ENCODE measurements around the gene IHH. TPM values are rescaled to one million over a fixed set of nuclear protein-coding genes. Genes with fewer than 3 reads are reported as not detected.

IHH gene
- total RNA-seq, 6 experiments from 2014 or later = 0.42 to 3.9 (median 1.1) TPM

DNA sequence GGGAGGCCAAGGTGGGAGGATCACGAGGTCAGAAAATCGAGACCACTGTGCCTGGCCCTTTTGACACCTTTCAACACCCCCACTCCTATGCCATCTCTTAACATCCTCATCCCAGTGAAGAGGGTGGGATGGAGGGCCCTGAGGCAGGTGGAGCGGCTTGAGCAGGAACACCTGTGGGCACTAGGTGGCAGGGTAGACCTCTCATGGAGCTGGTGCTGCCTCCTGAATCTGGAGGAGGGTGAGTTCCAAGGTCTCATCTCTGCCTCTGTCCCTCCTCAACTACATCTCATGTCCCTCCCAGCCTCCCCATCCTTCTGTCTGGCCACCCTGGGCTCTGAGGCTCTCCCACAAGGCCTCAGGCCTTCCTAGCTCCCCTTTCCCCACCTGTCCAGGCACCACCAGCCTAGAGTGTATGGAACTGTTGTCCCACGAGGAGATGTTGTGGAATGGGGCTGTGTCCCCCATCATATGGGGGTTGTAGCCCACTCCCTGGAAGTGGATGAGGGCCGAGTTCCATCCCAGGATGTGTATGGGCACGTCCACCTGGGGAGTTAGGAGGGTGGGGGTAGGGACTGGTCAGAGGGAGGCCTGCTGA lies 50.5 kb downstream of the IHH start:
- ATAC-seq (peak; percentile 82 to 87 (median 84)), DNase-seq (no peak)
- intact Hi-C loops (cut with DNase I) = no loop called here
- Histone ChIP-seq H3K4me1 (no peaks in the 10 kb centered on the region), H3K36me3 (no peaks in the 10 kb centered on the region), H3K9me3 (no peaks in the 10 kb centered on the region), H3K27ac (no peak overlapping the region), H3K4me3 (no peak overlapping the region), H3K27me3 (no peaks in the 10 kb centered on the region)
- WGBS (ENCODE audit: insufficient coverage, low coverage, low lambda C conversion rate, missing lambda C conversion rate) = 8% methylated on average over 2 of the region's 6 CpGs
- no peak for TF ChIP-seq POLR2A (IDR thresholded peaks at IDR 0.05)
- TF ChIP-seq, protein P1, sequence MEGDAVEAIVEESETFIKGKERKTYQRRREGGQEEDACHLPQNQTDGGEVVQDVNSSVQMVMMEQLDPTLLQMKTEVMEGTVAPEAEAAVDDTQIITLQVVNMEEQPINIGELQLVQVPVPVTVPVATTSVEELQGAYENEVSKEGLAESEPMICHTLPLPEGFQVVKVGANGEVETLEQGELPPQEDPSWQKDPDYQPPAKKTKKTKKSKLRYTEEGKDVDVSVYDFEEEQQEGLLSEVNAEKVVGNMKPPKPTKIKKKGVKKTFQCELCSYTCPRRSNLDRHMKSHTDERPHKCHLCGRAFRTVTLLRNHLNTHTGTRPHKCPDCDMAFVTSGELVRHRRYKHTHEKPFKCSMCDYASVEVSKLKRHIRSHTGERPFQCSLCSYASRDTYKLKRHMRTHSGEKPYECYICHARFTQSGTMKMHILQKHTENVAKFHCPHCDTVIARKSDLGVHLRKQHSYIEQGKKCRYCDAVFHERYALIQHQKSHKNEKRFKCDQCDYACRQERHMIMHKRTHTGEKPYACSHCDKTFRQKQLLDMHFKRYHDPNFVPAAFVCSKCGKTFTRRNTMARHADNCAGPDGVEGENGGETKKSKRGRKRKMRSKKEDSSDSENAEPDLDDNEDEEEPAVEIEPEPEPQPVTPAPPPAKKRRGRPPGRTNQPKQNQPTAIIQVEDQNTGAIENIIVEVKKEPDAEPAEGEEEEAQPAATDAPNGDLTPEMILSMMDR (IDR thresholded peaks at IDR 0.05) = peak; percentile 26 to 55 (median 50)

DNA sequence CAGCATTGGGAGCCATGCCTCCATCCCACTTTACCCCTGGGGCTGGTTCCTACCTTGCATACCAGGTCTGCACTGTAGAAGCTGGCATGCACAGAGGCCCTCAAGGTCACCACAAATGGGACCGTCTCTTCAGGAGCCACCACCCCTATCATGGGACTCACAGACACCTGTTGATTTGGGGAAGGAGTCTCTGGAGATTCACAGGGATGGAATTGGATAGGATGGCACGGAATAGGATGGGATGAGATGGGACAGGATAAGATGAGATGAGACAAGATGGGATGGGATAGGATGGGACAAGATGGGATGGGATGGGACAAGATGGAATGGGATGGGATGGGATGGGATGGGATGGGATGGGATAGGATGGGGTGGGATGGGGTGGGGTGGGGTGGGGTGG lies 51.4 kb downstream of the IHH start:
- Histone ChIP-seq H3K27ac (no peak overlapping the region), H3K27me3 (no peaks in the 10 kb centered on the region), H3K9me3 (no peaks in the 10 kb centered on the region), H3K4me3 (no peak overlapping the region), H3K4me1 (no peaks in the 10 kb centered on the region), H3K36me3 (no peaks in the 10 kb centered on the region)
- TF ChIP-seq POLR2A (IDR thresholded peaks at IDR 0.05) = no peak
- TF ChIP-seq, protein P1 (IDR thresholded peaks at IDR 0.05) = no peak
- 40% methylated on average over 2 of the region's 2 CpGs for WGBS (ENCODE audit: insufficient coverage, low coverage, low lambda C conversion rate, missing lambda C conversion rate)
- DNase-seq (no peak), ATAC-seq (no peak)
- intact Hi-C loops (cut with DNase I) = no loop called here

MicroRNA genes within 50 kb of the gene (microRNA counts, 767-probe panel; counts per million panel counts)
- microRNA hsa-miR-3131 = 237 counts per million

Small RNA genes within 50 kb of the gene (microRNA-seq; reads per million reads assigned to microRNA genes)
- gene MIR3131 = 0.87 to 1.3 reads per million in 2 donors

Small RNA genes within 50 kb of the gene (small RNA-seq; reads per million reads assigned to genes)
- gene MIR3131 (0 to 0.10 reads per million in 2 experiments), gene RN7SL764P (0 reads per million in 2 experiments)

Other genes starting within 250 kb of the IHH start
- not detected for gene PRKAG3, start 229.1 kb downstream of the IHH start, total RNA-seq
- under 1 TPM in 1 of 6 experiments, not detected in 5; 0.25 TPM for gene WNT6, start 201.1 kb downstream of the IHH start, total RNA-seq
- under 1 TPM in 1 of 6 experiments, not detected in 5; 0.31 TPM for gene WNT10A, start 180.1 kb downstream of the IHH start, total RNA-seq
- gene CDK5R2, start 101.3 kb downstream of the IHH start, total RNA-seq = not detected
- not detected for gene FEV, start 75.7 kb downstream of the IHH start, total RNA-seq
- not detected for gene CRYBA2, start 67.5 kb downstream of the IHH start, total RNA-seq
- not detected for gene CFAP65, start 19.4 kb downstream of the IHH start, total RNA-seq
- gene NHEJ1, start 99.9 kb upstream of the IHH start, total RNA-seq = 10 to 100 TPM in 3 of 6 experiments, 1 to 10 TPM in 3; 5.8 to 16.7 (median 10.9) TPM
- 1 to 10 TPM in 5 of 6 experiments, under 1 TPM in 1; 0.62 to 4.9 (median 2.1) TPM for gene SLC23A3, start 109.1 kb upstream of the IHH start, total RNA-seq
- gene CNPPD1, start 116.0 kb upstream of the IHH start, total RNA-seq = 10 to 100 TPM; 22.3 to 37.1 (median 30.2) TPM
- gene RETREG2, start 117.4 kb upstream of the IHH start, total RNA-seq = 10 to 100 TPM; 33.6 to 77.9 (median 51.0) TPM
- gene ZFAND2B, start 145.9 kb upstream of the IHH start, total RNA-seq = 10 to 100 TPM; 20.7 to 32.3 (median 28.8) TPM
- 10 to 100 TPM; 20.3 to 72.5 (median 37.3) TPM for gene ABCB6, start 158.0 kb upstream of the IHH start, total RNA-seq
- 10 to 100 TPM; 28.3 to 39.6 (median 33.2) TPM for gene ATG9A, start 168.7 kb upstream of the IHH start, total RNA-seq
- 10 to 100 TPM; 19.3 to 27.8 (median 24.5) TPM for gene ANKZF1, start 168.9 kb upstream of the IHH start, total RNA-seq
- 1 to 10 TPM; 2.1 to 4.2 (median 2.8) TPM for gene GLB1L, start 184.5 kb upstream of the IHH start, total RNA-seq
- 10 to 100 TPM; 17.7 to 28.1 (median 21.9) TPM for gene STK16, start 184.6 kb upstream of the IHH start, total RNA-seq
- 1 to 10 TPM in 1 of 6 experiments, under 1 TPM in 3, not detected in 2; 0.27 to 2.0 (median 0.57) TPM for gene TUBA4B, start 192.3 kb upstream of the IHH start, total RNA-seq
- gene TUBA4A, start 193.0 kb upstream of the IHH start, total RNA-seq = 100 to 1,000 TPM in 1 of 6 experiments, 10 to 100 TPM in 5; 14.9 to 114 (median 35.6) TPM
- gene DNAJB2, start 218.4 kb upstream of the IHH start, total RNA-seq = 10 to 100 TPM; 32.6 to 52.1 (median 39.9) TPM
- gene PTPRN, start 248.5 kb upstream of the IHH start, total RNA-seq = under 1 TPM in 1 of 6 experiments, not detected in 5; 0.31 TPM

Measured in right lobe of liver (tissue), 6 donors.